HG03095 (cell line): ENCODE results near the gene GNB4.

Experiments used
- ATAC-seq: cut with Tn5 transposase; IDR thresholded peaks from one replicate; pipeline ENCODE4 v1.9.1; 2021; ENCODE audit warnings: moderate library complexity; ENCODE audit not compliant: unreplicated experiment

GNB4 gene

DNA sequence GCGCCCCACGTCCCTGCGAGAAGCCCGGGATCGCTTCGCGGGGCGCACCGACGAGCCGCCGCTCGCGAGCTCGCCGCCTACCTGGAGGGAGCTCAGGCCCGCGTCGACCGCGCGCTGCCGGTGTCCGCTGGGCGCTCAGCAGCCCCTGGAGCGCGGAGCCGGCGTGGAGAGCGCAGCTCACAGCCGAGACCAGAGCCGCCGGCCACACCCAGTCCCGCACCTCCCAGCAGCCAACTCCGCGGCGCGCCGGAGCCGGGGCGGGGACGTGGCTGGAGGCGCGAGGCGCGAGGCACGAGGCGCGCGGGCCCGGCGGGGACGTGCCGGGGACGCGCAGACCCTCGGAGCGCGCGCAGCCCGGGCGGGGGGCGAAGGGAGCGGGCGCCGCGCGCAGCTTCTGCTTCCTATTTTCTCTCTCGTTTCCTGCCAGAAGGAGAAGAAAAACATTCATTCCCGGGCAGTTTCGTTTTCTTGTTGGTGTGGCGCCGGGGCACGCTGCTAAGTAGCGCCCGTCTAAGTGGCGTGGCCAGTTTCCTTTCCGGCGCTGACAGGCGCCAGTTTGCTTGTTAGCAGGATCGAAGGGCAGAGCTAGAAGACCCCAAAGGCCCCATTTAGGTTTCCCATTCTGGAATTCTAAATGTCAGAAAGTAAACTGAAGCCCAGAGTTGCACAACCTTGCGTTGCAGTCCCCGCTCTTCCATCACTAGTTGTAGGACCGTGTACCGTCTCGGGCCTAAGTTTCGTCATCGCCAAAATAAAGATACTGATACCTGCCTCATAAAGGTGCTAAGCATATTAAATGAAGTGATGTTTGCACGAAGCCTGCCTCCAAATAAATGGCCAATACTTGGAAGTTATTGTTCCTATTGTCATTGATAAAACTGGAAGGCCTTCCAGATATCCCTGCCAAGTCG is at the start of gene GNB4:
TSS of gene GNB4 (minus strand) at position 206 of the 911 bp plus-strand sequence. CDS start 25,270 bp downstream, outside the sequence.
- peak; percentile 65 for ATAC-seq

DNA sequence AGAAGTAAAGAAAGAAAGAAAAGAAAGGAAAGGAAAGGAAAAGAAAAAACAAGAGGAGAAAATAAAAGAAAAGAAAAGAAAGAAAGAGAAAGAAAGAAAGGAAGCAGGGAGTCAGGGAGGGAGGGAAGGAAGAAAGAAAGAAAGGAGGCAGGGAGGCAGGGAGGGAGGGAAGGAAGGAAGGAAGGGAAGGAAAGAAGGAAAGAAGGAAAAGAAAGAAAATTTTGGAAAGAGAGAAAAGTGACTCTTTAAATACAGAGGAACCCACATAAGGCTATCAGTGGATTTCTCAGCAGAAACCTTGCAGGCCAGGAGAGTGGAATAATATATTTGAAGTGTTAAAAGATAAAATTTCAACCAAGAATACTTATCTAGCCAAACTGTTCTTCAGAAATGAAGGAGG is 44.2 kb upstream of the GNB4 start:
- no peak for ATAC-seq

DNA sequence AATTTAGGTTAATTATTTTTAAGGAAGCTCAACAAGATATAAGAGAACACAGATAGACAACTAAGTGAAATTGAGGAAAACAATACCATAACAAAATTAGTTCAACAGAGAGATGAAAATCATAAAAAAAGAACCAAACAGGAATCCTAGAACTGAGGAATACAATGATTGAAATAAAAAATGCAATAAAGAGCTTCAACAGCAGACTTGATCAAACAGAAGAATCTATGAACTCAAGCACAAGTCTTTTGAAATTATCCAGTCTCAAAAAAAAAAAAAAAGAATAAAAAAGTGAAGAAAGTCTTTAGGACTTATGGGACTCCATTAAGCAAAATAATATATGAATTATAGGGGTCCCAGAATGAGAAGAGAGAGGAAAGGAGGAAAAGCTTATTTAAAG is 42.0 kb upstream of the GNB4 start:
- no peak for ATAC-seq

DNA sequence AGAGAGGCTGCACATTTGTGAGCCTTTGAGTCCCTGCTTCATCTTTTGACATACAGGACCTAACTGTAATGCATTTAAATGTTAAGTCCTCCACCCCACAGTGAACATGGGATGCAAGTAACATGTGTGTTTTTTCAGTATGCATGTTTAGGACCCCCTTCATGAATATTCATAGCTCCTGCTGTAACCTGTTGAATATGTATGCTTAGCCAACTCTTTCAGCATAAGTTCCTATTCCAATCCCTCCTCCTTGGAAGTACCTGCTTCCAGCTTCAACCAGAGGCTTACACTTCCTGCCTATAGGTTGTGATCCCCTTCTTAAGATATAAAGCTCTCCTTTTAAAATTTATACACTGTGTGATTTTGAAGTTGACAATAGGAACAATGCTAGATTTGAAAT is 36.9 kb upstream of the GNB4 start:
- ATAC-seq = no peak

DNA sequence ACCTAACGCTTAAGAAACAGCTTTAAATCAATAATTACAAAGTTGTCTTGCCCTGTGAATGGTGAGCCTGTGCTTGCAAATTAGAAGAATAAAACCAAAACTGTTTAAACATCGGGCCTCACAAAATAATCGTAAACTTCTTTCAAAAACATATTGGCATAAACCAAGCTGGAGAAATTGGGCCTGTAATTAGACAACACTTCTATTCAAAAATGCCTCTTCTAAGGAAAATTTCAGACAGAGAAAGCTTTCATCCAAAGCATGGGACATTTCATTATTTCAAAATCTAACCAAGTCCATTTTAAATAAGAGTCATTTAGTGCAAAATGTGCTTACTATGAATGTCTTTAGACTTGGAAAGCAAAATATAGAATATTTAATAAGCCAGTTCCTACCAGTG is 35.5 kb upstream of the GNB4 start:
- ATAC-seq = no peak

DNA sequence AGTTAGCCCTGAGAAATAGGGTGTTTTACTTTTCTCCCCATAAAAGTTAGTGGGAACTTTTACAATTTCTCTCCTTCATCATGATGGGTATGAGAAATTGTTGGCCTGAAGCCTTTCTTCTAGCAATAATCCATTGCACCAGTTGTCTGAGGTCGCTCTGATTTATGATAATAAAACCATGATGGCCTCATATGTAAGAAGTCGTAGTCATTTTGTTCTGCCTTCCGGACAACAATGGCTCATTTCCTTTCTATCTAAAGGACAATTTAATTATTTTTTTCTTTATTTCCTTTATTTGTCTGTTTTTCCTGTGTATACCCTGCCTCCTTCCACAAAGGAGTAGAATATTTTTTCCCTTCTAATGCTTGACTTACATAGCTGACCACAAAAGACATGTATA is 31.6 kb upstream of the GNB4 start:
- no peak for ATAC-seq

DNA sequence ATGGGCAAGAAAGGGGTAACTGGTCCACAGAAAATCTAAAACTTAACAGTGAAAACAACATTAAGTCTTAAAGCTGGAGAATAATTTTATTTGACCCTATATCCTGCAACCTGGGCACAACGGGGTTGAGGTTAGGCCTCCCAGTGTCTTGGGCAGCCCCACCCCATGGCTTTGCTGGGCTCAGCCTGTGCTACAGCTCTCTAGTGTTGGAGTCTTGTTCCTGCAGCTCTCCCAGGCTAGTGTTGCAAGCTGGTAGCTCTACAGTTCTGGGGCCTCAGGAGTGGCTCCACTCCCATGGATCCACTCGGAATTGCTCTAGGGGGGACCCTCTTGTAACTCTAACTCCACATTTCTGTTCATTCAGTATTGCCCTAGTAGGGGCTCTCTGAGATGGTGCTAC is 24.9 kb upstream of the GNB4 start:
- ATAC-seq = no peak

DNA sequence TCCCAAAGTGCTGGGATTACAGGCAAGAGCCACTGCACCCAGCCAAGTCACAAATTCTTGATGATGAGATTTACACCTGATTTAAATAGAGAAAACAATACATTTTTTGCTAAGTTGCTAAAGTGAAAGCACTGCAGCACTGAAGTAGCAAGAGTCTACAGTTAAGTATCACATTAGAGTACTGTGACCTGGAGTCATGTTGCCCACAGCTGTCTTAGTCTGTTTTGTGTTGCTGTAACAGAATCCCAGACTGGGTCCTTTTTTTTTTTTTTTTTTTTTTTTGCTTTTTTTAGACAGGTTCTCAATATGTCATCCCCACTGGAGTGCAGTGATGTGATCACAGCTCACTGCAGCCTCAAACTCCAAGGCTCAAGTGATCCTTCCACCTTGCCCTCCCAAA is 23.2 kb upstream of the GNB4 start:
- no peak for ATAC-seq

DNA sequence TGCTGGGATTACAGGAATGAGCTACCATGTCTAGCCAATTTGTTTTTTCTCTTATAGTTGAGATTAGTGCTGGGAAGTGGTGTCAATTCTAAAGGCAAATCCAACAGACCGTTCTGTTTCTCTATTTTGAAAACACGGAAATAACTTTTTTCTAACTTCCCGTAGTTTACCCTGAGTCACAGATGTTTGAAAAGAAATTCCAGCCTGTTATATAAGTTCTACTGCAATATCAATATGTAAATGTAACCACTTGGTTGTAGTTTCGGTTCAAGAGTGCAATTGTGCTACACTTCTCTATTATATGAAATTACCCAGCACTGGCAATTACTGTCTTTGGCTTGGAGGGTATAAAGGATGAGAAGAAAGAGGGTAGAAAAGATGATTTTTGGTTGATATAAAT is 22.3 kb upstream of the GNB4 start:
- no peak for ATAC-seq

DNA sequence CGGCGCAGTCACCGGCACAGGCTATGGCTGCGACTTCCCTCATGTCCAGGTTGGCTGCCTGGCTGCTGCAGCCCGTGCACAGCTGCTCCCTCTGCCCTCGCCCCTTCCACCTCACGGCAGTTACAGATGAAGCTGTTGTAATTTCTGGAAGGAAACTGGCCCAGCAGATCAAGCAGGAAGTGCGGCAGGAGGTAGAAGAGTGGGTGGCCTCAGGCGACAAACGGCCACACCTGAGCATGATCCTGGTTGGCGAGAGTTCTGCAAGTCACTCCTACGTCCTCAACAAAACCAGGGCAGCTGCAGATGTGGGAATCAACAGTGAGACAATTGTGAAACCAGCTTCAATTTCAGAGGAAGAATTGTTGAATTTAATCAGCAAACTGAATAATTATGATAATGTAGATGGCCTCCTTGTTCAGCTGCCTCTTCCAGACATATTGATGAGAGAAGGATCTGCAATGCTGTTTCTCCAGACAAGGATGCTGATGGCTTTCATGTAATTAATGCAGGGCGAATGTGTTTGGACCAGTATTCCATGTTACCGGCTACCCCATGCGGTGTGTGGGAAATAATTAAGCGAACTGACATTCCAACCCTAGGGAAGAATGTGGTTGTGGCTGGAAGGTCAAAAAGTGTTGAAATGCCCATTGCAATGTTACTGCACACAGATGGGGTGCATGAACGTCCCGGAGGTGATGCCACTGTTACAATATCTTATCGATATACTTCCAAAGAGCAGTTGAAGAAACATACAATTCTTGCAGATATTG is 13.2 kb upstream of the GNB4 start:
- peak; percentile 59 for ATAC-seq

DNA sequence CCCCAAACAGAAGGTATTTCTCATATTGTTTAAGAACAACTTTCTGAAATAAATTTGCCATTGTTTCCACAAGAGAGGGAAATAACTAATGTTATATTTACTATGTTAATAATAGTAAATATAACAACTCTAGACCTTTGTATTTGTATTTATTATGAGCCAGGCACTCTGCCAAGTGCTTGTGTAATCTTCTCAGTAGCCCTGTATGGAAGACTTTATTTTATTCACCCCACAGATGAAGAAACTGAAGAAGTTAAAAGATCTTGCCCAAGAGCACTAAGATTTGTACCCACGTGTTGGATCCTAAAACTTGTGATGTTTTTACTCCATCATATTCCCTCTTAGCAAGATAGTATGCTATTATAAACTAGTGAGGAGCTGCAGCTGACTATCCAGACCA is 12.0 kb upstream of the GNB4 start:
- no peak for ATAC-seq

DNA sequence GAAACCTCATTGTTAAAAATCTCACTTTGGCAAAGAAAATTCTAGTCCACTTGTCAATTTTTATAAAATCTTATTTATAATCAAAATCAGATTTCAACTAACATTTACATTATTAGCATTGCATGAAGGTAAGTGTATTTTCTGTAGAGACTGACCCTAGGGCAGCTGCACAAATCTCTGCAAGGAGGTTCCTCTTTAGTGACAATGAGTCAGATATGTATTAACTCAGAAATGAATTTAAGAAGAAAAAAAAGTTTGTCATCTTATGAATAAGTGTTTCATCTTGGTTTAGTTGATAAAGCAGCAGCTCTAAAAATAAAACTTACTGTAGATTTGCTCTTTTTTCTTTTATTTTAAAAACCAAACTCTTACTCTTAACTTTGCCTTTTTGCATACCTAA is 9.0 kb upstream of the GNB4 start:
- no peak for ATAC-seq

DNA sequence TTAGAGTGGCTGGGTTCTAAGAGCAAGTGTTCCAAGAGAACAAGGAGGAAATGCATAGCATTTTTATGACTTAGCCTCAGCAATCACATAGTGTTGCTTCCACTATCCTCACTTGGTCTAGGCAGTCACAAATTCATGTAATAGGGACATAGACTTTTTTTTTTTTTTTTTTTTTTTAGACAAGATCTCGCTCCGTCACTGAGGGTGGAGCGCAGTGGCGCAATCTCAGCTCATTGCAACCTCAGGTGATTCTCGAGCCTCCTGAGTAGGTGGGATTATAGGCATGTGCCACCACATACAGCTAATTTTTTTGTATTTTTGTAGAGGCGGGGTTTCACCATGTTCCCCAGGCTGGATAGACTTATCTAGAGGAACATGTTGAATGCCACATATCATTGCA is 4.7 kb upstream of the GNB4 start:
- no peak for ATAC-seq

DNA sequence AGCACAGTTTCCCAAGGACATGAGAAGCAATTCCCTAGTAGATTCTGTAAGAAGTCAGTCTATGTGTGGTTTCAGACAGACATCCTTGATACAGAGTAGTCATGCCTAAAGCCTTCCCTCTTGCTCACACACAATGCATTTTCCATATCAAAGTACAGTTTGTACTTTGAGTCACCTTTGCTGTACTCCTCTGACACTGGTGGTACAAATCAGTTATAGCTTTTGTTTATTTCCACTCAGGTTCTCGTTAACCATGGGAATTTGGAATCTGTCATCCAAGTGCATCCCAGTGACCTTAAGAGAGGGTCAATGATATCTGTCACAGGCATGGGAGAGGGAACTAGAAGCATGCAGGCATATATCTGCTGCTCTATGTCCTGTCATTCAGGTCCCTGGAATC is 3.6 kb upstream of the GNB4 start:
- ATAC-seq = no peak

DNA sequence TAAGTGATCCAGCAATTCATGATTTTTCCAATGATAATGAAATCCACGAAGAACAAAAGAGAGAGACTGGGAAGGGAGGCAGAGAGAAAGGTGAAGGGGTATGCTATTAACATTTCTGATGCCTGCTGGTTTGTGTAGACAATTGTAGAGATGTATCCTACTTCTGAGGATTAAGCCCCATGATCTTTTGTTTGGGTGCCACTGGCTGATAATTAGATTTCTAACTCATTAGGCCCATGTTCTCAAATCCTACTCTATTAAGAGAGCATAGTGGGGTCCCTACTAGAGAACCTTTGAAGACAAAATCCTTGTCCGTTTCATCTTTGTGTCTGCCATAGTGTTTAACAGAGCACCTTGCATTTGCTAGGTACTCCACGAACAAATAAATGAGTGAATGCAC is 2.7 kb upstream of the GNB4 start:
- ATAC-seq = no peak

DNA sequence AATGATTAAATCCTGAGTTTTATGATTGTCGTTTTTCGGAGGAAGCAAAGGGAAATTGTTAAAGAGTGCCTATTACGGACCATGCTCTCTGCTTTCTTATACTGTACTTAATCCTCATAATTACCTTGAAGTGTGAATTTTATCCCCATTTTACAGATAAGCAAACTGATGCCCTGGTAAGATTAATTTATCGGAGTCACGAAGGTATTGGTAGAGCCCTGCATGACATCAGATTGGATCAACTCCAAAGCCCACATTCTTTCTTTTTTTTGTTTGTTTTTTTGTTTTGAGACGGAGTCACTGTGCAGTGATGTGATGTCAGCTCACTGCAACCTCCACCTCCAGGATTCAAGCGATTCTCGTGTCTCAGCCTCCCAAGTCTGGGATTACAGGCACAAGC is 1.6 kb upstream of the GNB4 start:
- no peak for ATAC-seq

DNA sequence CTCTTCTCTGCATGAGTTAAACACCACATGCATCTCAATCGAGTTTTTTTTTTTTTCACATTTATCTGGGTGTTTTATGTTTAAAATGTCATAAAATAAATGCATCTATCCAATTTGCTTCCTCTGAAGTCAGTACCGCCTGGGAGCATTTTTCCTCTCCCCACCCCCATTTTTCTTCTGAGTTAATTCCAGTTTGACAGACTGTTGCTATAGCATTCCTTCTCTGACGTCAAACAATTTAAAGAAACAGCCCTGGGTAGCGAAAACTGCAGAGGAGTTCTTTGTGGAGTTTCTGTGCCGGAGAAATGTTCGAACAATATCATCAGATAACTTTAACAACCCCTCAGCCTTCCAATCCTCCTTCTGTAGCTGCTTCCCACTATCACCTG is 900 bp upstream of the GNB4 start:
- no peak for ATAC-seq

DNA sequence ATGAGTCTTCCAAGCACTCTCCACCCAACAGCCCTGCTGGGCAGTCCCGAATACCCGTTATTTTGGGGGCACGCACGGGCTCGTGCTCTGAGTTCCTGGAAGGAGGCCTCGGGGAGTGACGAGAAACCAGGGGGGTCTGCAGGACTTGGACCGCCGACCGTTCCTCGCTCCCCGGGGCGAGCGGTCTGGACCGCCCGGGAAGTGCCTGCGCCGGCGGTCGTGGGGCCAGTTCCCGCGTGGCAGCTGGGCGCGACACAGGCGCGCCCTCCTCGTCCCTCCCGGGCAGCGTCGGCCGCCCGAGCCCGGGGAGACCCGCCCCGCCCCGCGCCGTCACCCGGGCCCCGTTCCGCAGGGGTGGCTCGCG is 387 bp downstream of the GNB4 start:
- peak; percentile 33 for ATAC-seq

DNA sequence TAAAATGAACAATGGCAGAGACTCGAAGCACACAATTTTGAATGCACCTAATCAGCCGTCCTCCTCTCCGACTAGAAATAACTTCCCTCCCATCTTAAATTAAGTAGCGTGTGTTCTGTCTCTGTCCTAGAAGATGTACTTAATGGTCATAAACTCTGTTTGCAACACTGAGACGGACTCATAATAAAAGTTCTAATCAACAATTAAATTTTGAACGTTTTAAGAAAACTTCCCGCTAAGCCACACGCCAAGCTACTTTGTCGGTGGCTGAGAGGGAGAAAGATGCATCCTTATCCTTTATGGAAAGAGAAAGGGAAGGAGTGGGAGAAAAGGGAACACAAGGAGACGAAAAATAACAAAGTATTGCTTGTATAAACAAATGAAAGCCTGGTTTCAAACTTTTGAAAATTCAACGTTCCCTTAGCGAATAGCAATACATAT is 989 bp downstream of the GNB4 start:
- ATAC-seq = no peak

DNA sequence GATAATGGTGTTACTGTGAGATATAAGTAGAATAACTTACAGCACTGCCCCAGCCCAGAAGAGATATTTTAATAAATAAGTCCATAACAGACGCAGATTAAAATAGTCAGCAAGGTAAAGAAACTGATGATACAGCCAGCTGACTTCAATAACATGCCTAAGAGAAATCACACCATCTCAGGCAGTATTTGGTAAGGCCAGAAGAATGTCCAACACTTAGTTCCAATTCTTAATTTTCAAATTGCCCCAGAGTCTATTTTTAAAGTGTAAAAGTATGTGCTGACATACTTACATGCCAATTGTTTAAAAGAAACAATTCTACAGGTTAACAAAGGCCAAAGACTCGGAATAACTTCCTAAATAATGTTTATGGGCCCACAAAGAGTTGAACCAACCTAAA is 1.6 kb downstream of the GNB4 start:
- ATAC-seq = no peak

DNA sequence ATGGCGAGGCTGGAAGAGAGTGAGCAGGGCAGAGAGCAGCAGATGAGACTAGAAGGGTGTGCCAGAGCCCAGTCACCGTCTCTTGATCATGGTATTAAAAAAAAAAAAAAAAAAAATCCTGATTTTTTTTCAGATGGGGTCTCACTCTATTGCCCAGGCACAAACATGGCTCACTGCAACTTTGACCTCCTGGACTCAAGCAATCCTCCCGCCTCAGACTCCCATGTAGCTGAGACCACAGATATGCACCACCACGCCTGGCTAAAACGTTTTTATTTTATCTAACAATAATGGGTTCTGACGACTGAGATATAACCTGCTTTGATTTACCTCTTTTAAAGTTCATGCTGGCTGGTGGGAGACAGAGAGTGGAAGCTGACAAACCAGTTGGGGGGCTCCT is 4.0 kb downstream of the GNB4 start:
- no peak for ATAC-seq

DNA sequence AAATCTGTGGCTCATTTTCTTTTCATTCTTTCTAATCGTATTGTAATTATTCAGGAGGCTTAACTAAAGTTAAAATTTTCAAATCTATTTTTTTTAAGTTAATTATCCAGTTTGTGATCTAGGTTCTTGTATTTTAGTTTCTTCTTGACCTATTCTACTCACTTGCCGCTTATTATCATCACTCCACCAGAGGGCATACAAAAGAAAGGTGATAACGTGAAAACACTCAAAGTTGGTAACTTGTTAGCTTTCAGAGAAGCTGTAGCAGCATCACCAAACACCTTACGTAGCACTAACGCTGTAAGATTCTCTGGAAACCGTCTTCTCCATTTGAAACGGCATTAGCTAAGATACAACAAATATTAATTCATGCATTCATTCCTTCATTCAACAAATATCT is 4.8 kb downstream of the GNB4 start:
- no peak for ATAC-seq
